ENCODE measurements around the gene PROM2. TPM values are rescaled to one million over a fixed set of nuclear protein-coding genes. Genes with fewer than 3 reads are reported as not detected.

PROM2 gene
- total and polyA plus RNA-seq, 4 donors = 0.11 to 1.1 (median 0.24) TPM

GRCh38 chr2:95313296-95314131 lies 39.3 kb downstream of the PROM2 start:
- Histone ChIP-seq H3K36me3 (ENCODE audit: control insufficient read depth in 4 of 4, insufficient read depth in 3 of 4, low read depth in 1 of 4, low read length in 3 of 4) (no peaks in the 10 kb centered on the region), H3K27me3 (ENCODE audit: control insufficient read depth in 4 of 4, insufficient read depth in 4 of 4, low read length in 3 of 4) (no peaks in the 10 kb centered on the region), H3K4me1 (ENCODE audit: control insufficient read depth in 4 of 4, insufficient read depth in 4 of 4, low read length in 3 of 4) (no peaks in the 10 kb centered on the region), H3K27ac (ENCODE audit: low read depth in 1 of 2, low read length in 2 of 2) (no peak overlapping the region), H3K9me3 (ENCODE audit: control insufficient read depth in 4 of 4, low read length in 3 of 4) (no peaks in the 10 kb centered on the region), H3K9ac (ENCODE audit: low read depth in 1 of 2, low read length in 2 of 2) (no peak overlapping the region), H3K4me3 (ENCODE audit: low read depth in 1 of 3, low read length in 3 of 3) (no peak overlapping the region)
- 89% methylated on average over 16 of the region's 16 CpGs for WGBS
- DNase-seq (ENCODE audit: low spot score) = no peak
- TF ChIP-seq HNF4G (IDR thresholded peaks at IDR 0.05) (no peak), FOXA1 (IDR thresholded peaks at IDR 0.05) (no peak), RAD21 (IDR thresholded peaks at IDR 0.05) (no peak), JUND (IDR thresholded peaks at IDR 0.05) (no peak), YY1 (IDR thresholded peaks at IDR 0.05) (no peak), GABPA (IDR thresholded peaks at IDR 0.05 in 1 of 2, conservative IDR thresholded peaks at IDR 0.05 in 1 of 2) (no peak), EGR1 (IDR thresholded peaks at IDR 0.05; ENCODE audit: low read depth in 2 of 2) (no peak), HNF4A (conservative IDR thresholded peaks at IDR 0.05) (no peak), CTCF (IDR thresholded peaks at IDR 0.05; ENCODE audit: low read depth, low read length, missing input control) (no peak), ZBTB33 (IDR thresholded peaks at IDR 0.05) (no peak), RXRA (IDR thresholded peaks at IDR 0.05) (no peak), NR2F2 (IDR thresholded peaks at IDR 0.05) (no peak), FOXA2 (IDR thresholded peaks at IDR 0.05) (no peak)
- TF ChIP-seq, protein P1, sequence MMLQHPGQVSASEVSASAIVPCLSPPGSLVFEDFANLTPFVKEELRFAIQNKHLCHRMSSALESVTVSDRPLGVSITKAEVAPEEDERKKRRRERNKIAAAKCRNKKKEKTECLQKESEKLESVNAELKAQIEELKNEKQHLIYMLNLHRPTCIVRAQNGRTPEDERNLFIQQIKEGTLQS (IDR thresholded peaks at IDR 0.05) = no peak
- TF ChIP-seq, protein P2, sequence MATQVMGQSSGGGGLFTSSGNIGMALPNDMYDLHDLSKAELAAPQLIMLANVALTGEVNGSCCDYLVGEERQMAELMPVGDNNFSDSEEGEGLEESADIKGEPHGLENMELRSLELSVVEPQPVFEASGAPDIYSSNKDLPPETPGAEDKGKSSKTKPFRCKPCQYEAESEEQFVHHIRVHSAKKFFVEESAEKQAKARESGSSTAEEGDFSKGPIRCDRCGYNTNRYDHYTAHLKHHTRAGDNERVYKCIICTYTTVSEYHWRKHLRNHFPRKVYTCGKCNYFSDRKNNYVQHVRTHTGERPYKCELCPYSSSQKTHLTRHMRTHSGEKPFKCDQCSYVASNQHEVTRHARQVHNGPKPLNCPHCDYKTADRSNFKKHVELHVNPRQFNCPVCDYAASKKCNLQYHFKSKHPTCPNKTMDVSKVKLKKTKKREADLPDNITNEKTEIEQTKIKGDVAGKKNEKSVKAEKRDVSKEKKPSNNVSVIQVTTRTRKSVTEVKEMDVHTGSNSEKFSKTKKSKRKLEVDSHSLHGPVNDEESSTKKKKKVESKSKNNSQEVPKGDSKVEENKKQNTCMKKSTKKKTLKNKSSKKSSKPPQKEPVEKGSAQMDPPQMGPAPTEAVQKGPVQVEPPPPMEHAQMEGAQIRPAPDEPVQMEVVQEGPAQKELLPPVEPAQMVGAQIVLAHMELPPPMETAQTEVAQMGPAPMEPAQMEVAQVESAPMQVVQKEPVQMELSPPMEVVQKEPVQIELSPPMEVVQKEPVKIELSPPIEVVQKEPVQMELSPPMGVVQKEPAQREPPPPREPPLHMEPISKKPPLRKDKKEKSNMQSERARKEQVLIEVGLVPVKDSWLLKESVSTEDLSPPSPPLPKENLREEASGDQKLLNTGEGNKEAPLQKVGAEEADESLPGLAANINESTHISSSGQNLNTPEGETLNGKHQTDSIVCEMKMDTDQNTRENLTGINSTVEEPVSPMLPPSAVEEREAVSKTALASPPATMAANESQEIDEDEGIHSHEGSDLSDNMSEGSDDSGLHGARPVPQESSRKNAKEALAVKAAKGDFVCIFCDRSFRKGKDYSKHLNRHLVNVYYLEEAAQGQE (IDR thresholded peaks at IDR 0.05) = no peak

GRCh38 chr2:95314598-95314963 lies 40.3 kb downstream of the PROM2 start:
- no peaks in the 10 kb centered on the region for H3K27me3 ChIP-seq (ENCODE audit: control insufficient read depth in 4 of 4, insufficient read depth in 4 of 4, low read length in 3 of 4)
- no peak for DNase-seq (ENCODE audit: low spot score)
- no peaks in the 10 kb centered on the region for H3K9me3 ChIP-seq (ENCODE audit: control insufficient read depth in 4 of 4, low read length in 3 of 4)
- no peak overlapping the region for H3K4me3 ChIP-seq (ENCODE audit: low read depth in 1 of 3, low read length in 3 of 3)
- H3K36me3 ChIP-seq (ENCODE audit: control insufficient read depth in 4 of 4, insufficient read depth in 3 of 4, low read depth in 1 of 4, low read length in 3 of 4) = no peaks in the 10 kb centered on the region
- H3K27ac ChIP-seq (ENCODE audit: low read depth in 1 of 2, low read length in 2 of 2) = no peak overlapping the region
- 74% methylated on average over 11 of the region's 11 CpGs for WGBS
- TF ChIP-seq, protein P2 (IDR thresholded peaks at IDR 0.05) = no peak
- no peak overlapping the region for H3K9ac ChIP-seq (ENCODE audit: low read depth in 1 of 2, low read length in 2 of 2)
- no peaks in the 10 kb centered on the region for H3K4me1 ChIP-seq (ENCODE audit: control insufficient read depth in 4 of 4, insufficient read depth in 4 of 4, low read length in 3 of 4)

Data from liver (tissue), 9 donors.